HepG2 (cell line): ENCODE measurements around the gene ZNHIT1. TPM values are rescaled to one million over a fixed set of nuclear protein-coding genes. Genes with fewer than 3 reads are reported as not detected.

Source experiments
- FOXC1 ChIP-seq: sonication (generic); formaldehyde crosslinking; IDR thresholded peaks from 2 replicates; pipeline ENCODE4 v1.8.0; 2022; ENCODE audit warnings: mild to moderate bottlenecking, missing genetic modification reagents, borderline replicate concordance
- FOXO1 ChIP-seq: sonication (generic); formaldehyde crosslinking; IDR thresholded peaks from 2 replicates; pipeline ENCODE4 v1.4.0; 2020; ENCODE audit warnings: missing genetic modification reagents
- HNRNPH1 ChIP-seq: fragments of 200-400 bp; formaldehyde crosslinking; optimal IDR thresholded peaks from 2 replicates; pipeline ENCODE3; 2017; ENCODE audit warnings: mild to moderate bottlenecking, low read depth, low read length
- KAT8 ChIP-seq: IDR thresholded peaks from 2 replicates; pipeline ENCODE4 v1.6.1; 2016; ENCODE audit warnings: missing genetic modification reagents, missing compliant biosample characterization
- MED1 ChIP-seq: sonication (generic); formaldehyde crosslinking; IDR thresholded peaks from 2 replicates; pipeline ENCODE4 v1.4.0; 2020; ENCODE audit warnings: missing genetic modification reagents
- NCOA2 ChIP-seq: sonication (generic); formaldehyde crosslinking; IDR thresholded peaks from 2 replicates; pipeline ENCODE4 v1.8.0; 2022; ENCODE audit warnings: inconsistent platforms
- POLR2A ChIP-seq, 2 experiments: IDR thresholded peaks; 2 replicates each; pipeline ENCODE4 v1.6.1; 2011; ENCODE audit warnings: low read depth in 2 of 2, low read length in 2 of 2, mild to moderate bottlenecking in 1 of 2, moderate library complexity in 1 of 2; ENCODE audit not compliant: insufficient read depth in 1 of 2
- RARA ChIP-seq: IDR thresholded peaks from 2 replicates; pipeline ENCODE4 v1.6.1; 2016; ENCODE audit warnings: missing genetic modification reagents, missing compliant biosample characterization
- SATB2 ChIP-seq: sonication (generic); formaldehyde crosslinking; IDR thresholded peaks from 2 replicates; pipeline ENCODE4 v1.5.0; 2020; ENCODE audit warnings: missing genetic modification reagents
- SRSF4 ChIP-seq: fragments of 200-400 bp; formaldehyde crosslinking; IDR thresholded peaks from one replicate; pipeline ENCODE4 v1.6.1; 2018; ENCODE audit warnings: mild to moderate bottlenecking, low read depth, low read length, moderate library complexity; ENCODE audit not compliant: poor library complexity, severe bottlenecking
- STAG1 ChIP-seq: sonication (generic); formaldehyde crosslinking; IDR thresholded peaks from 2 replicates; pipeline ENCODE4 v1.4.0; 2020; ENCODE audit warnings: missing genetic modification reagents
- TSC22D2 ChIP-seq: sonication (generic); formaldehyde crosslinking; IDR thresholded peaks from 2 replicates; pipeline ENCODE4 v1.5.1; 2020; ENCODE audit warnings: missing genetic modification reagents, mild to moderate bottlenecking, borderline replicate concordance
- ZBTB42 ChIP-seq: sonication (generic); formaldehyde crosslinking; IDR thresholded peaks from 2 replicates; pipeline ENCODE4 v1.5.0; 2020; ENCODE audit warnings: mild to moderate bottlenecking, missing genetic modification reagents
- ZNF160 ChIP-seq: sonication (generic); formaldehyde crosslinking; IDR thresholded peaks from 2 replicates; pipeline ENCODE4 v1.8.0; 2022; ENCODE audit warnings: mild to moderate bottlenecking, inconsistent platforms, missing genetic modification reagents
- ZNF788 ChIP-seq: sonication (generic); formaldehyde crosslinking; IDR thresholded peaks from 2 replicates; pipeline ENCODE4 v1.5.0; 2020; ENCODE audit warnings: mild to moderate bottlenecking, missing genetic modification reagents, borderline replicate concordance
- polyA plus RNA-seq, 8 experiments: library from polyadenylated mRNA; depleted of rRNA in 3 of 8; stranded (reverse) in 7 of 8; unstranded in 1 of 8; fragments of >200 nt; fragmentation: Illumina TruSeq in 4 of 8; extraction: Trizol in 4 of 8; gene quantifications; 2 replicates each; pipeline versions ENCODE4 v1.2.1 to v1.2.3, GENCODE V29; 2011 to 2016; ENCODE audit warnings: low read depth in 4 of 8, missing spikeins in 1 of 8, mixed read lengths in 1 of 8; ENCODE audit not compliant: insufficient read depth in 1 of 8
- total RNA-seq, 5 experiments: library from RNA; depleted of rRNA; stranded (reverse); fragments of >200 nt; fragmentation: Illumina TruSeq; extraction: Trizol; gene quantifications; 2 replicates each; pipeline ENCODE4 v1.2.3, GENCODE V29; 2016; ENCODE audit warnings: low read depth in 1 of 5
- TF ChIP-seq, protein P1 (sequence below): sonication (generic); formaldehyde crosslinking; IDR thresholded peaks from 2 replicates; pipeline ENCODE4 v1.4.0; 2020; ENCODE audit warnings: mild to moderate bottlenecking, missing genetic modification reagents, borderline replicate concordance
- TF ChIP-seq, protein P2 (sequence below): IDR thresholded peaks from 2 replicates; pipeline ENCODE4 v1.6.1; 2016; ENCODE audit warnings: low read depth, borderline replicate concordance
- TF ChIP-seq, protein P3 (sequence below): sonication (generic); formaldehyde crosslinking; IDR thresholded peaks from 2 replicates; pipeline ENCODE4 v1.4.0; 2020; ENCODE audit warnings: missing genetic modification reagents
- TF ChIP-seq, protein P4 (sequence below), 2 experiments: fragments of 450-650 bp in 1 of 2; sonication (generic) in 1 of 2; formaldehyde crosslinking; IDR thresholded peaks; 2 replicates each; pipeline versions ENCODE4 v1.5.0 to v1.8.0; 2020 to 2022; ENCODE audit warnings: mild to moderate bottlenecking in 1 of 2, missing genetic modification reagents in 1 of 2
- TF ChIP-seq, protein P5 (sequence below): IDR thresholded peaks from 2 replicates; pipeline ENCODE4 v1.6.1; 2016; ENCODE audit warnings: missing compliant biosample characterization, missing genetic modification reagents, borderline replicate concordance

ZNHIT1 gene
- total and polyA plus RNA-seq, 2 of the 13 experiments (the other 11 are each of a cell fraction or from before 2014, with no cell fraction given): 32.5 to 64.5 TPM

DNA sequence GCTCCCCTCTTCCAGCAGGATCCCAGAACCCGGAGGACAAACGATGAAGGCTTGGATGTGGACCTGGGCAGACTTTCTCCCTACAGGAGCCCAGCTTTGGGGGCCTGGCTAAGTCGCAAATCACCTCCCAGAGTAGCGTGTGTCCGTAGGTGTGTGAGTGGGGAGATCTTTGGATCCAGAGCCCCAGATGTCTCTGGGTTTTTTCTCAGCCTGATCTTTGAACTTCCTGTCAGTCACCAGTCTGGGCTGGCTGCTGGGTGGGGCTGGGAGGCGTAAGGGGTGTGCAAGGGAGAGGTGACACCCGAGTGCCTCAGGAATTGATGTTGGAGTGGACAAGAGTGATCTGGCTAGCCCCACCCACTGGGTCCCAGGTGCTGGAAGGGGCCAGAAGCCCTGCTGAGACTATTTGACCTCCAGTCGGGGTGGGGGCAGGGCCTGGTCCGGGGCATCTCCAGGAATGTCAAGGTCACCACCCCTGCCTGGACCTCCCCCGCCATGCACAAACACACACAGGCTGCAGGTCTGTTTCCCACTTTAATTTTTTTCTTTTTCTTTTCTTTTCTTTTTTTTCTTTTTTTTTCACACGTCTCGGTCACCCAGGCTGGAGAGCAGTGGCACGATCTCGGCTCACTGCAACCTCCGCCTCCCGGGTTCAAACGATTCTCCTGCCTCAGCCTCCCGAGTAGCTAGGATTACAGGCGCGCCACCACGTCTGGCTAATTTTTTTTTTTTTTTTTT lies 16.9 kb upstream of the ZNHIT1 start, which contains the start of gene MOGAT3 (continued):
- TF ChIP-seq, protein P1, sequence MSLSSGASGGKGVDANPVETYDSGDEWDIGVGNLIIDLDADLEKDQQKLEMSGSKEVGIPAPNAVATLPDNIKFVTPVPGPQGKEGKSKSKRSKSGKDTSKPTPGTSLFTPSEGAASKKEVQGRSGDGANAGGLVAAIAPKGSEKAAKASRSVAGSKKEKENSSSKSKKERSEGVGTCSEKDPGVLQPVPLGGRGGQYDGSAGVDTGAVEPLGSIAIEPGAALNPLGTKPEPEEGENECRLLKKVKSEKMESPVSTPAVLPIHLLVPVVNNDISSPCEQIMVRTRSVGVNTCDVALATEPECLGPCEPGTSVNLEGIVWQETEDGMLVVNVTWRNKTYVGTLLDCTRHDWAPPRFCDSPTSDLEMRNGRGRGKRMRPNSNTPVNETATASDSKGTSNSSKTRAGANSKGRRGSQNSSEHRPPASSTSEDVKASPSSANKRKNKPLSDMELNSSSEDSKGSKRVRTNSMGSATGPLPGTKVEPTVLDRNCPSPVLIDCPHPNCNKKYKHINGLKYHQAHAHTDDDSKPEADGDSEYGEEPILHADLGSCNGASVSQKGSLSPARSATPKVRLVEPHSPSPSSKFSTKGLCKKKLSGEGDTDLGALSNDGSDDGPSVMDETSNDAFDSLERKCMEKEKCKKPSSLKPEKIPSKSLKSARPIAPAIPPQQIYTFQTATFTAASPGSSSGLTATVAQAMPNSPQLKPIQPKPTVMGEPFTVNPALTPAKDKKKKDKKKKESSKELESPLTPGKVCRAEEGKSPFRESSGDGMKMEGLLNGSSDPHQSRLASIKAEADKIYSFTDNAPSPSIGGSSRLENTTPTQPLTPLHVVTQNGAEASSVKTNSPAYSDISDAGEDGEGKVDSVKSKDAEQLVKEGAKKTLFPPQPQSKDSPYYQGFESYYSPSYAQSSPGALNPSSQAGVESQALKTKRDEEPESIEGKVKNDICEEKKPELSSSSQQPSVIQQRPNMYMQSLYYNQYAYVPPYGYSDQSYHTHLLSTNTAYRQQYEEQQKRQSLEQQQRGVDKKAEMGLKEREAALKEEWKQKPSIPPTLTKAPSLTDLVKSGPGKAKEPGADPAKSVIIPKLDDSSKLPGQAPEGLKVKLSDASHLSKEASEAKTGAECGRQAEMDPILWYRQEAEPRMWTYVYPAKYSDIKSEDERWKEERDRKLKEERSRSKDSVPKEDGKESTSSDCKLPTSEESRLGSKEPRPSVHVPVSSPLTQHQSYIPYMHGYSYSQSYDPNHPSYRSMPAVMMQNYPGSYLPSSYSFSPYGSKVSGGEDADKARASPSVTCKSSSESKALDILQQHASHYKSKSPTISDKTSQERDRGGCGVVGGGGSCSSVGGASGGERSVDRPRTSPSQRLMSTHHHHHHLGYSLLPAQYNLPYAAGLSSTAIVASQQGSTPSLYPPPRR (CRISPR knock-in tag): peak; percentile 91
- TF ChIP-seq NCOA2 (CRISPR knock-in tag): peak; percentile 78
- peak; percentile 80 for TF ChIP-seq ZNF788 (CRISPR knock-in tag)
- TF ChIP-seq, protein P2, sequence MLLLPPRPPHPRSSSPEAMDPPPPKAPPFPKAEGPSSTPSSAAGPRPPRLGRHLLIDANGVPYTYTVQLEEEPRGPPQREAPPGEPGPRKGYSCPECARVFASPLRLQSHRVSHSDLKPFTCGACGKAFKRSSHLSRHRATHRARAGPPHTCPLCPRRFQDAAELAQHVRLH (CRISPR knock-in tag): 0 out of 2 replicates have a peak, but pooled peaks have one; percentile 27
- TF ChIP-seq FOXO1: peak; percentile 45; the same call in 1 of the 2 replicates
- TF ChIP-seq ZBTB42 (CRISPR knock-in tag): 0 out of 2 replicates have a peak, but pooled peaks have one; percentile 46
- peak; percentile 60; the same call in 1 of the 2 replicates for TF ChIP-seq FOXC1 (CRISPR knock-in tag)
- TF ChIP-seq ZNF160: peak; percentile 26; the same call in 1 of the 2 replicates
- no peak for TF ChIP-seq SATB2 (CRISPR knock-in tag)
- TF ChIP-seq MED1 (CRISPR knock-in tag): peak; percentile 90
- TF ChIP-seq, protein P3, sequence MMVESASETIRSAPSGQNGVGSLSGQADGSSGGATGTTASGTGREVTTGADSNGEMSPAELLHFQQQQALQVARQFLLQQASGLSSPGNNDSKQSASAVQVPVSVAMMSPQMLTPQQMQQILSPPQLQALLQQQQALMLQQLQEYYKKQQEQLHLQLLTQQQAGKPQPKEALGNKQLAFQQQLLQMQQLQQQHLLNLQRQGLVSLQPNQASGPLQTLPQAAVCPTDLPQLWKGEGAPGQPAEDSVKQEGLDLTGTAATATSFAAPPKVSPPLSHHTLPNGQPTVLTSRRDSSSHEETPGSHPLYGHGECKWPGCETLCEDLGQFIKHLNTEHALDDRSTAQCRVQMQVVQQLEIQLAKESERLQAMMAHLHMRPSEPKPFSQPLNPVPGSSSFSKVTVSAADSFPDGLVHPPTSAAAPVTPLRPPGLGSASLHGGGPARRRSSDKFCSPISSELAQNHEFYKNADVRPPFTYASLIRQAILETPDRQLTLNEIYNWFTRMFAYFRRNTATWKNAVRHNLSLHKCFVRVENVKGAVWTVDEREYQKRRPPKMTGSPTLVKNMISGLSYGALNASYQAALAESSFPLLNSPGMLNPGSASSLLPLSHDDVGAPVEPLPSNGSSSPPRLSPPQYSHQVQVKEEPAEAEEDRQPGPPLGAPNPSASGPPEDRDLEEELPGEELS: peak; percentile 75
- peak; percentile 91 to 95 for TF ChIP-seq POLR2A (IDR thresholded peaks at IDR 0.05; ENCODE audit: insufficient read depth in 1 of 2, low read depth in 2 of 2, low read length in 2 of 2)
- peak; percentile 18; the same call in 1 of the 2 replicates for TF ChIP-seq STAG1
- peak; percentile 95 for TF ChIP-seq RARA (CRISPR knock-in tag)
- no peak for TF ChIP-seq HNRNPH1
- peak; percentile 44; the same call in 1 of the 2 replicates for TF ChIP-seq KAT8 (CRISPR knock-in tag)
- TF ChIP-seq, protein P4, sequence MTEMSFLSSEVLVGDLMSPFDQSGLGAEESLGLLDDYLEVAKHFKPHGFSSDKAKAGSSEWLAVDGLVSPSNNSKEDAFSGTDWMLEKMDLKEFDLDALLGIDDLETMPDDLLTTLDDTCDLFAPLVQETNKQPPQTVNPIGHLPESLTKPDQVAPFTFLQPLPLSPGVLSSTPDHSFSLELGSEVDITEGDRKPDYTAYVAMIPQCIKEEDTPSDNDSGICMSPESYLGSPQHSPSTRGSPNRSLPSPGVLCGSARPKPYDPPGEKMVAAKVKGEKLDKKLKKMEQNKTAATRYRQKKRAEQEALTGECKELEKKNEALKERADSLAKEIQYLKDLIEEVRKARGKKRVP (CRISPR knock-in tag; IDR thresholded peaks at IDR 0.05): peak in 1 of 2 experiments; percentile 75; a peak in 2 of 4 replicates
- TF ChIP-seq TSC22D2 (CRISPR knock-in tag): peak; percentile 31; the same call in 1 of the 2 replicates
- TF ChIP-seq, protein P5, sequence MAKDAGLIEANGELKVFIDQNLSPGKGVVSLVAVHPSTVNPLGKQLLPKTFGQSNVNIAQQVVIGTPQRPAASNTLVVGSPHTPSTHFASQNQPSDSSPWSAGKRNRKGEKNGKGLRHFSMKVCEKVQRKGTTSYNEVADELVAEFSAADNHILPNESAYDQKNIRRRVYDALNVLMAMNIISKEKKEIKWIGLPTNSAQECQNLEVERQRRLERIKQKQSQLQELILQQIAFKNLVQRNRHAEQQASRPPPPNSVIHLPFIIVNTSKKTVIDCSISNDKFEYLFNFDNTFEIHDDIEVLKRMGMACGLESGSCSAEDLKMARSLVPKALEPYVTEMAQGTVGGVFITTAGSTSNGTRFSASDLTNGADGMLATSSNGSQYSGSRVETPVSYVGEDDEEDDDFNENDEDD: peak; percentile 67; the same call in 1 of the 2 replicates
- no peak for TF ChIP-seq SRSF4
